LNCaP clone FGC (cell line): Measurements from ENCODE around the gene SPINK9.

ENCODE experiments used
- DNase-seq: peaks from one replicate; pipeline ENCODE4 v3.0.0-alpha.2; 2011; ENCODE audit warnings: low read depth
- H3K4me3 ChIP-seq: 2 replicates; pipeline ENCODE4 v1.5.1; 2011; ENCODE audit warnings: mild to moderate bottlenecking, low read depth, low read length, control low read depth
- TF ChIP-seq, protein P1 (sequence below): IDR thresholded peaks from 2 replicates; pipeline ENCODE4 v1.5.1; 2012; ENCODE audit warnings: mild to moderate bottlenecking; ENCODE audit not compliant: control insufficient read depth, insufficient read depth; ENCODE audit errors: extremely low read depth

The SPINK9 gene, protein sequence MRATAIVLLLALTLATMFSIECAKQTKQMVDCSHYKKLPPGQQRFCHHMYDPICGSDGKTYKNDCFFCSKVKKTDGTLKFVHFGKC

DNA sequence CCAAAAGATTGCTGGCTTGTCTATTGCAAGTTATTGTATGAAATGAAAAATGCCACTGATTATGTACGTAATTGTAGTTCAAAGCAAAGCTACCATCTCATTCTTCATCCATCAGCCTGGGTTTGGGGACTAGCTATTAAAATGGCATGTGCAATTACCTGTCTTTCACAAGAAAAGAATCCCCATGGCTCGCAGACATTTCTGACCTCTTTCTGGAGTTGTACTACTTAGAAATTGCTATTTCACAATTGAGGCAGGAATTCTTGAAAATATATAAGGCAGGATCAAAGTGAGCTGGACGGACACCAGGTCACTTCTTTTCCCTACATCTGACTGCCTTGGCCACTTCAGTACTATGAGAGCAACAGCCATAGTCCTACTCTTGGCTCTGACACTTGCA lies at the start of gene SPINK9:
Gene SPINK9, plus strand, starts transcription at position 301 of the 400 bp plus-strand sequence. Its CDS starts 55 bp downstream, at position 356.
- DNase-seq: no peak
- TF ChIP-seq, protein P1, sequence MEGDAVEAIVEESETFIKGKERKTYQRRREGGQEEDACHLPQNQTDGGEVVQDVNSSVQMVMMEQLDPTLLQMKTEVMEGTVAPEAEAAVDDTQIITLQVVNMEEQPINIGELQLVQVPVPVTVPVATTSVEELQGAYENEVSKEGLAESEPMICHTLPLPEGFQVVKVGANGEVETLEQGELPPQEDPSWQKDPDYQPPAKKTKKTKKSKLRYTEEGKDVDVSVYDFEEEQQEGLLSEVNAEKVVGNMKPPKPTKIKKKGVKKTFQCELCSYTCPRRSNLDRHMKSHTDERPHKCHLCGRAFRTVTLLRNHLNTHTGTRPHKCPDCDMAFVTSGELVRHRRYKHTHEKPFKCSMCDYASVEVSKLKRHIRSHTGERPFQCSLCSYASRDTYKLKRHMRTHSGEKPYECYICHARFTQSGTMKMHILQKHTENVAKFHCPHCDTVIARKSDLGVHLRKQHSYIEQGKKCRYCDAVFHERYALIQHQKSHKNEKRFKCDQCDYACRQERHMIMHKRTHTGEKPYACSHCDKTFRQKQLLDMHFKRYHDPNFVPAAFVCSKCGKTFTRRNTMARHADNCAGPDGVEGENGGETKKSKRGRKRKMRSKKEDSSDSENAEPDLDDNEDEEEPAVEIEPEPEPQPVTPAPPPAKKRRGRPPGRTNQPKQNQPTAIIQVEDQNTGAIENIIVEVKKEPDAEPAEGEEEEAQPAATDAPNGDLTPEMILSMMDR: no peak

DNA sequence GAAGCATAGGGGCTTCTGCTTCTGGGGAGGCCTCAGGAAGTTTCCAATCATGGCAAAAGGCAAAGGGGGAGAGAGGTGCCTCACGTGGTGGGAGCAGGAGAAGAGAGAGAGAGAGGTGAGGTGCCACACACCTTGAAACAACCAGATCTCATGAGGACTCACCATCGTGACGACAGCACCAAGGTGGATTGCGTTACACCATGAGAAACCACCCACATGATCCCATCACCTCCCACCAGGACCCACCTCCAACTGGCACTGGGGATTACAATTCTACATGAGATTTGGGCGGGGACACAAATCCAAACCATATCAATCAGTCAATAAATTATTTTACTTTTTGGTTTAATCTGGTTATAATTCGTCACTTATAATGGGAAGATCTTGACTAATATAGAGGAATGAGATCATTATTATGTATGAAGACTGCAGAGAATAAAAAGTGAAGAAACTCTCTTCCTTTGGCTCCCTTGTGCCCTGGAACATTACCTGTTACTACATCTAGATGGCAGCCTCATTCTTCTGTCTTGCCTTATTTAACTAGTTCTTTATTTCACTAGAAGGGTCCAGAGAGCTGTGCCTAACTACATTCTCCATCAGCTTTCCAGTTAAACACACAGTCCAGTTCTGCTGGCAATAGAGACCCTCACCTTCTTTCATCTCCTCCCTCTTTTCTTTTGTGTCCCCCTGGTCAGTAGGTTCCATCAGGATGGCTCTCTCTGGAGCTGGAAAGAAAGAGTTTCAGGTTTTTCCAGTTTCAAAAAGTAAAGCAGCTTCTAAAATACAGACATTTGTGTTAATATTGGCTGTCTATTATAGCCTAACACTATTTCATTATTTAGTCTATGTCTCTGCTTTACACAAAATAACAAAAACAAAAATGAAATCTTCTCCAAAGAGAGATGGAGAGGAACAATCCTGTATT lies 44.8 kb upstream of the SPINK9 start:
- no peak overlapping the region for H3K4me3 ChIP-seq
- TF ChIP-seq, protein P1: peak; percentile 78
- DNase-seq: no peak

More for the DNA sequence above, at the start of gene SPINK9:
- H3K4me3 ChIP-seq: no peak within 1 kb of the TSS

DNA sequence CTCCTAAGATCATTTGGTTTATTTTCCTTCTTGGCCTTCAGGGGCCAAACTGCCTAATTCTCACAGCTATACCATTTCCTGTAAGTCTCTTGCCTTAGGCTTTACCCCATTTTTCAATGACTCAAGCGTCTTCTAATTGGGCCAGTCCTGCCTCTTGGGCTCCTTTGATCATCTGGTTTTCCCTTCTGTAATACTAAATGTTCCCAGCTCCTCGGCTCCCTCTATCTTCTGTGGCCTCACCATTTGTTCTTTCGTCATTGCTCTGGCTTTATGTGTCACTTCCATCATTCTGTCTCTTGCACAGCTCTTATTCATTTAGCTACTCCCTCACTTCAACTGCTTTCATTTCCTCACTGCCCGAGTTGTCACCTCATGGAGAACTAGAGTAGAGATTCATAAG lies 37.6 kb upstream of the SPINK9 start:
- TF ChIP-seq, protein P1: no peak
- no peak overlapping the region for H3K4me3 ChIP-seq
- no peak for DNase-seq

DNA sequence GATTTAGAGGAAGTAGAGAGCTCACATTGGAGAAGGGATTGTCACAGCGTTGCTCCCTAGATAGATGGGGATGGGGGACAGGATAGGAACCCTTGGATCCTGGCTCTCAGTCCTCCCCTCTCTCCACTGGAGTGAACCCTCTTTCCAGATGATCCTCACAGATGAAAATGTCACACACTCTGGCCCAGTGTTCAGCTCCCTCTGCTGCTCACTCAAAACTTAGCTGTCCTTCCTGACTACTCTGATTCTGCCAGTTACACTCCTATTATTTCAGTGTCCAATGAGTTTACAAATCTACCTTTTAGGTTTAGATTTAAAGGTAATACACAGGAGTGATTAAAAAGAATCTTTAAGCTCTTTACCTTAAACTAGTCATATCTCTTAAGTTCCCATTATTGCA lies 28.9 kb upstream of the SPINK9 start:
- no peak for DNase-seq
- TF ChIP-seq, protein P1: 0 out of 2 replicates have a peak, but pooled peaks have one; percentile 35

DNA sequence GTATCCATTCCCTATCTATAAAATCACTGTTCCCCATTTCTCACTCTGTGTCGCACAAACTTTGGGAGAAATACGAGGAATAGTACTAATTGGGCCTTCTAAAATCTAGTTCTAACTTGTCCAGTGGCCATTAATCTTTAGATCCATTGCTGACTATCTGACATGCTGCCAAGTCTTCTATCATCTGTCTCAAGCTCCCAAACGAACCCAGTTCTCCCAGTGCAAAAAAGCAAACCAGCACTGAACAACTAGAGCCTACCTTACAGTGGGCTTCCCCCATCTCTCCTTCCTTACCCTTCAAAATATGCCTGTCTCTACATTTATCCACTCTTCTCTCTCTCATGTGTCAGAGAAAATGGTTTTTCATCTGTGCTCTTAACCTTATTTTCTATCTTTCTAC lies 26.3 kb upstream of the SPINK9 start:
- H3K4me3 ChIP-seq: no peak overlapping the region
- no peak for DNase-seq
- TF ChIP-seq, protein P1: no peak

More for the DNA sequence above, 28.9 kb upstream of the SPINK9 start:
- no peak overlapping the region for H3K4me3 ChIP-seq

DNA sequence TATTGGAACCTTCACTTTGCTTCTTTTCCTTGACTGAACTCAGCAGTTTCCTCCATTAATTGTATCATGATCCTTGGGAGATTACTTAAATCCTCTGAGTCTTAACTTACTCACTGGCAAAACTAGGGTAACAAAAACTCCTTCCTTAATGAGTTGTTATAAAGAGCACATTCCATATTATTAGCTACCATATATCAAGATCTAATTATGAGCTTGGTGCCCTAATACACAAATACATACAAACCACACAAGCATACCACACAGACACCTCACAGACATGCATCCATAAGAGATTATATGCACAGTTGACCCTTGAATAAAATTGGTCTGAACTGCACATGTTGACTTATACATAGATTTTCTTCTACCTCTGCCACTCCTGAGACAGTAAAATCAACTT lies 25.6 kb upstream of the SPINK9 start:
- TF ChIP-seq, protein P1: no peak
- no peak for DNase-seq
- H3K4me3 ChIP-seq: no peak overlapping the region
